HT-29 (cell line): ENCODE data around the gene FLII. TPM values are rescaled to one million over a fixed set of nuclear protein-coding genes. Genes with fewer than 3 reads are reported as not detected.
"Not testable (repeated sequence)": the region's sequence is repeated elsewhere in the genome, so short reads cannot be mapped to it uniquely, and the experiment has no call there.

Experiments
- DNase-seq: peaks from one replicate; pipeline ENCODE4 v3.0.0-alpha.2; 2015; ENCODE audit warnings: low spot score
- total RNA-seq: library from RNA; depleted of rRNA; stranded (reverse); fragments of >200 nt; shearing (Covaris generic); gene quantifications from 2 replicates; pipeline ENCODE4 v1.2.3, GENCODE V29; 2014; rRNA removed

FLII gene
- 265 and 291 TPM in 2 replicates for total RNA-seq

GRCh38 chr17:18258356-18259038, at the start of gene FLII:
Gene FLII (minus strand): TSS chr17:18258738. CDS start chr17:18258690, 48 bp downstream.
- DNase-seq: peak; percentile 40

- not testable (repeated sequence) for DNase-seq
Measured at GRCh38 chr17:18303206-18303605, 44.7 kb upstream of the FLII start.

- DNase-seq: peak; percentile 47
Measured at GRCh38 chr17:18300725-18301480, 42.4 kb upstream of the FLII start.

GRCh38 chr17:18298061-18298460, 39.5 kb upstream of the FLII start:
- not testable (repeated sequence) for DNase-seq

GRCh38 chr17:18291718-18292540, 33.4 kb upstream of the FLII start:
- DNase-seq: no peak

GRCh38 chr17:18285296-18285695, 26.8 kb upstream of the FLII start:
- no peak for DNase-seq

GRCh38 chr17:18281788-18282187, 23.2 kb upstream of the FLII start:
- no peak for DNase-seq

GRCh38 chr17:18280766-18281371, 22.3 kb upstream of the FLII start:
- DNase-seq: no peak

- DNase-seq: no peak
Measured at GRCh38 chr17:18280249-18280648, 21.7 kb upstream of the FLII start.

GRCh38 chr17:18278867-18279266, 20.3 kb upstream of the FLII start:
- no peak for DNase-seq

- DNase-seq: no peak
Measured at GRCh38 chr17:18277076-18277475, 18.5 kb upstream of the FLII start.

- no peak for DNase-seq
Measured at GRCh38 chr17:18270046-18270931, 11.8 kb upstream of the FLII start.

GRCh38 chr17:18267927-18268711, 9.6 kb upstream of the FLII start:
- no peak for DNase-seq

GRCh38 chr17:18267366-18267765, 8.8 kb upstream of the FLII start:
- DNase-seq: no peak

- DNase-seq: no peak
Measured at GRCh38 chr17:18263885-18264682, 5.5 kb upstream of the FLII start.

GRCh38 chr17:18262641-18263040, 4.1 kb upstream of the FLII start:
- DNase-seq: no peak

- DNase-seq: no peak
Measured at GRCh38 chr17:18262111-18262510, 3.6 kb upstream of the FLII start.

GRCh38 chr17:18261659-18262058, 3.1 kb upstream of the FLII start:
- no peak for DNase-seq

GRCh38 chr17:18261146-18261515, 2.6 kb upstream of the FLII start:
- DNase-seq: peak; percentile 66
